ENCODE data around the gene ENTREP3. TPM values are rescaled to one million over a fixed set of nuclear protein-coding genes. Genes with fewer than 3 reads are reported as not detected.

Gene ENTREP3
- total RNA-seq, 2 experiments from 2014 or later = 41.1 to 42.2 TPM

DNA sequence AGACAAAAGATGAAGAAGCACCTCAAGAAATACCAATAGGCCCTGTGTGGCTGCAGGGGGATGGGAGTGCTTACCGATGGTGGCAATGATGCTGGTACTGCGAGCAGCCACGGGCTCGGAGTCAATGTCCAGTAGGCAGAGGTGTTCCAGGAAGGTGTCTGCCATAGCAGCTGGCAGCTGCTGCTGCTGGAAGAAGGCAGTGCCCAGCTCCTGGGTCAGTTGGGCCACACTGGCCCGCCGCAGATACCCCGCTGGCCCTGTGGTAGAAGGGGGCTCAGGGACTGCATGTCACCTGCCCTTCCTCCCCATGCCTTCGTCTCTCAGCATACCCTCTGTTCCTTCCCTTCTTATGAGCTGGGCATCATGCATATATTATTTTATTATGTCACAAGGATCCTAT, 44.7 kb upstream of the ENTREP3 start:
- H3K4me1 Mint-ChIP-seq (ENCODE audit: low read depth) = no peaks in the 10 kb centered on the region
- ATAC-seq = no peak
- intact Hi-C loops (cut with micrococcal nuclease) = no loop called here
- no peaks in the 10 kb centered on the region for H3K9me3 Mint-ChIP-seq
- ChIA-PET CTCF (interaction anchor here (1.3 to 1.4 kb wide), 2 partner anchors 8 to 49 kb away, joined by 3 to 5 read pairs; no protein-coding TSS in a partner anchor), POLR2A (no interaction called here)
- peaks cover 21% of the 10 kb centered on the region for H3K27me3 Mint-ChIP-seq
- no peak overlapping the region for H3K4me3 Mint-ChIP-seq
- H3K27ac Mint-ChIP-seq = no peak overlapping the region
- TF ChIP-seq, protein P1, sequence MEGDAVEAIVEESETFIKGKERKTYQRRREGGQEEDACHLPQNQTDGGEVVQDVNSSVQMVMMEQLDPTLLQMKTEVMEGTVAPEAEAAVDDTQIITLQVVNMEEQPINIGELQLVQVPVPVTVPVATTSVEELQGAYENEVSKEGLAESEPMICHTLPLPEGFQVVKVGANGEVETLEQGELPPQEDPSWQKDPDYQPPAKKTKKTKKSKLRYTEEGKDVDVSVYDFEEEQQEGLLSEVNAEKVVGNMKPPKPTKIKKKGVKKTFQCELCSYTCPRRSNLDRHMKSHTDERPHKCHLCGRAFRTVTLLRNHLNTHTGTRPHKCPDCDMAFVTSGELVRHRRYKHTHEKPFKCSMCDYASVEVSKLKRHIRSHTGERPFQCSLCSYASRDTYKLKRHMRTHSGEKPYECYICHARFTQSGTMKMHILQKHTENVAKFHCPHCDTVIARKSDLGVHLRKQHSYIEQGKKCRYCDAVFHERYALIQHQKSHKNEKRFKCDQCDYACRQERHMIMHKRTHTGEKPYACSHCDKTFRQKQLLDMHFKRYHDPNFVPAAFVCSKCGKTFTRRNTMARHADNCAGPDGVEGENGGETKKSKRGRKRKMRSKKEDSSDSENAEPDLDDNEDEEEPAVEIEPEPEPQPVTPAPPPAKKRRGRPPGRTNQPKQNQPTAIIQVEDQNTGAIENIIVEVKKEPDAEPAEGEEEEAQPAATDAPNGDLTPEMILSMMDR (IDR thresholded peaks at IDR 0.05) = no peak
- no peak for DNase-seq
- no peaks in the 10 kb centered on the region for H3K36me3 Mint-ChIP-seq (ENCODE audit: low read depth)

DNA sequence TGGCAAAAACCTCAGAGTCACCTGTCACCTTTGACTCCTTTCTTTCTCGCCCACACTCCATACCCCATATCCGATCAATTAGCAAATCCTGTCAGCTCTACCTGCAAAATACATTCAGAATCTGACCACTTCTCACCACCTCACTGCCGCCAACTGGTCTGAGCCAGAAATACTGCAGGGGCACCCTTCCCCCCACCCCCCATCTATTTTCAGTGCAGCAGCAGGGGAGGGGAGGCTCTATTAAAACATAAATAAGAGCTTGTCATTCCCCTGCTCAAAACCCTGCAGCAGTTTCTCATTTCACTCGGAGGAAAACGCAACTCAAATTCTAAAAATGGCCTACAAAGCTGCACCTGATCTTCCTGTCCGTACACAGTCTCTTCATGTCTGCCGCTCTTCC, 42.1 kb upstream of the ENTREP3 start:
- Mint-ChIP-seq H3K4me3 (no peak overlapping the region), H3K27me3 (peaks cover 30% of the 10 kb centered on the region), H3K36me3 (ENCODE audit: low read depth) (no peaks in the 10 kb centered on the region), H3K9me3 (no peaks in the 10 kb centered on the region), H3K4me1 (ENCODE audit: low read depth) (peaks cover 4% of the 10 kb centered on the region), H3K27ac (no peak overlapping the region)
- intact Hi-C loops (cut with micrococcal nuclease) = no loop called here
- TF ChIP-seq, protein P1 (IDR thresholded peaks at IDR 0.05) = no peak
- POLR2A ChIA-PET = no interaction called here
- ATAC-seq = no peak
- CTCF ChIA-PET = no interaction called here
- DNase-seq = no peak

DNA sequence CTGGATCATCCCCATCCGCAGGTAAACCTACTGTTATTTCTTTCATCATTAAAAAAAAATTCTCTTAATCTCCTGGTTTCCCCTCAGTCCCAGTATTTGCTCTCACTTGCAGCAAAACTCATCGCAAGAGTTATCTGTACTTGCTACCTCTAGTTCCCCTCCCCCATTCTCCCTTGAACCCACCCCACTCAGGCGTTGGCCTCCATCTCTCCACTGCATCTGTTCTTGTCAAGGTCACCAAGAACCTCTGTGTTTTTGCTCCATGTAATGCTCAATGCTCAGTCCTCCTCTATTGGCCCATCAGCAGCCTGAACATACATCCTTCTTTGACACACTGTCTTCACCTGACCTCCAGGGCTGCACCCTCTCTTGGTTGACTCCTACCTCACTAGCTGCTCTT, 41.4 kb upstream of the ENTREP3 start:
- Mint-ChIP-seq H3K27ac (no peak overlapping the region), H3K27me3 (peaks cover 30% of the 10 kb centered on the region), H3K36me3 (ENCODE audit: low read depth) (no peaks in the 10 kb centered on the region), H3K4me3 (no peak overlapping the region), H3K4me1 (ENCODE audit: low read depth) (peaks cover 4% of the 10 kb centered on the region), H3K9me3 (no peaks in the 10 kb centered on the region)
- ATAC-seq (no peak), DNase-seq (no peak)
- POLR2A ChIA-PET = no interaction called here
- CTCF ChIA-PET = no interaction called here
- TF ChIP-seq, protein P1 (IDR thresholded peaks at IDR 0.05) = no peak
- intact Hi-C loops (cut with micrococcal nuclease) = no loop called here

DNA sequence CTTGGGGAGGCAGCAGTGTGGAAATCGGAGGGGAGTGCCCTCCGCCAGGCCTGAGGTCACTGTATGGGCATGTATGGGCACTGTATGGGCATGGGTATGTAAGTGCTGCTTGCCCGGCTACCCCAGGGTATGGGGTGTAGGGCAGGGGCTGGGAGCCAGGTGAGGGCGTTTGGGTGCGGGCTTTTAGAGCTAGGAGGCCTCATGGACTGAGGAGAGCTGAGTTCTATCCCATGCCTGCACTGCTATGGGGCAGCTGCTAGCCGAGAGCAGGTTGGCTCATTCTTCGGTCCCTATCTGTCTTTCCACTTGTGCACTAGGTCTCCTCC, 40.6 kb upstream of the ENTREP3 start:
- ChIA-PET POLR2A (no interaction called here), CTCF (no interaction called here)
- TF ChIP-seq, protein P1 (IDR thresholded peaks at IDR 0.05) = no peak

DNA sequence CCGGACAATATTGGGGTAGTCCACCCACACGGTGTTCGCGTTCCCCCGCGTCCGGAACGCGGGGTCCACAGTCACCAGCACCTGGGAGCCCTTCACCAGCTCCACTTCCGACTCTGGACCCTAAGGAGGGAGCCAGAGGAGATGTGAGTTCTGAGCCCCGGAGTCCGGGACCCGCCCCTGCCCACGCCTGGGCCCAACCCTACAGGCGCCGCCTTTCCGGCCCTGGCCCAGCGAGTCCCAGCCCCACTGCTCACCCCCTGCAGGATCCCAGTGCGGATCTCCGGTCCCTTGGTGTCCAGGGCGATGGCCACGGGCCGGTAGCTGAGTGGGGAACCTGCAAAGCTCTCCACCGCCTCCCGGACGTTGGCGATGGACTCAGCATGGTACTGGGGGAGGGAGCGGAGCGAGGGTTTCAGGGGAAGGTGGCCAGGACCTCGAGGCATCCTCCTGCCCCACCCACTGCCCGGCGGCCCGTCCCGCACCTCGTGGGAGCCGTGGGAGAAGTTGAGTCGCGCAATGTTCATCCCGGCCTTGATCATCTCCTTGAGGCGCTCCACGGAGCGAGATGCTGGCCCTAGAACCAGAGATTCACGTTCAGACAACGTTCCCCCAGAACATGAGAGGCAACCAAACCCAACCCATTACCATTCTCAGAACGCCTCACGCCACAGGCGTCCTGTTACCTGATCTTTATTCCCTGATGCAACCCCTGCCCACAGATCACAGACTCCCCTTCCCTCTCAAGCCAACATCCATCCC, 40.1 kb upstream of the ENTREP3 start:
- Mint-ChIP-seq H3K4me3 (no peak overlapping the region), H3K9me3 (no peaks in the 10 kb centered on the region), H3K36me3 (ENCODE audit: low read depth) (no peaks in the 10 kb centered on the region), H3K27ac (no peak overlapping the region), H3K27me3 (peaks cover 30% of the 10 kb centered on the region), H3K4me1 (ENCODE audit: low read depth) (peaks cover 4% of the 10 kb centered on the region)
- CTCF ChIA-PET = no interaction called here
- DNase-seq (no peak), ATAC-seq (peak; percentile 27)
- intact Hi-C loops (cut with micrococcal nuclease) = no loop called here
- TF ChIP-seq, protein P1 (IDR thresholded peaks at IDR 0.05) = no peak
- POLR2A ChIA-PET = interaction anchor here (0.8 to 1.1 kb wide), 2 partner anchors 44 to 47 kb away, joined by 3 to 5 read pairs; no protein-coding TSS in a partner anchor

More for the DNA sequence above, 40.6 kb upstream of the ENTREP3 start:
- no peak overlapping the region for H3K27ac Mint-ChIP-seq
- peaks cover 4% of the 10 kb centered on the region for H3K4me1 Mint-ChIP-seq (ENCODE audit: low read depth)
- no peaks in the 10 kb centered on the region for H3K9me3 Mint-ChIP-seq
- peaks cover 30% of the 10 kb centered on the region for H3K27me3 Mint-ChIP-seq
- H3K36me3 Mint-ChIP-seq (ENCODE audit: low read depth) = no peaks in the 10 kb centered on the region
- DNase-seq (no peak), ATAC-seq (no peak)
- no peak overlapping the region for H3K4me3 Mint-ChIP-seq
- intact Hi-C loops (cut with micrococcal nuclease) = no loop called here
